SK-N-SH (cell line): ENCODE data around the gene FGFRL1. TPM values are rescaled to one million over a fixed set of nuclear protein-coding genes. Genes with fewer than 3 reads are reported as not detected.

ENCODE experiments used
- CTCF ChIA-PET: fragments of 300-600, 350-600 bp; formaldehyde crosslinking; extraction: SDS; loops from one replicate; lab custom pipeline; 2021; lab: Yijun Ruan, JAX
- POLR2A ChIA-PET: fragments of 350-600 bp; sonication (Branson Sonifier 250); formaldehyde crosslinking; extraction: SDS; loops from one replicate; lab custom pipeline; 2020; ENCODE audit warnings: antibody characterized with exemption, inconsistent platforms; lab: Yijun Ruan, JAX
- DNase-seq: peaks from one replicate; pipeline ENCODE4 v3.0.0; 2012
- H2AFZ ChIP-seq: fragments of 200-600 bp; sonication (generic); 2 replicates; pipeline ENCODE4 v1.8.1; 2016; ENCODE audit warnings: antibody characterized with exemption, mild to moderate bottlenecking, low read depth
- H3F3A ChIP-seq: fragments of 200-600 bp; sonication (generic); replicated peaks from 2 replicates; pipeline ENCODE3; 2016; ENCODE audit warnings: antibody characterized with exemption, mild to moderate bottlenecking; ENCODE audit not compliant: insufficient read depth
- H3K27ac ChIP-seq, 2 experiments: fragments of 200-500 bp in 1 of 2; fragments of 200-600 bp in 1 of 2; sonication (Bioruptor generic) in 1 of 2; sonication (generic), shearing (Covaris generic) in 1 of 2; 2 replicates each; pipeline versions ENCODE4 v1.5.1 to v1.6.1; 2014 to 2016; ENCODE audit warnings: low read depth in 2 of 2, inconsistent platforms in 1 of 2, low read length in 1 of 2, mild to moderate bottlenecking in 1 of 2, mixed read lengths in 1 of 2
- H3K27me3 ChIP-seq: fragments of 200-600 bp; sonication (generic), shearing (Covaris generic); 2 replicates; pipeline ENCODE4 v1.6.1; 2016; ENCODE audit warnings: mixed run types; ENCODE audit not compliant: insufficient read depth
- H3K36me3 ChIP-seq, 2 experiments: fragments of 200-500 bp in 1 of 2; fragments of 200-600 bp in 1 of 2; sonication (Bioruptor generic) in 1 of 2; sonication (generic) in 1 of 2; replicated peaks in 1 of 2; 2 replicates each; pipeline versions ENCODE3 to v1.5.1; 2014 to 2016; ENCODE audit warnings: low read length in 1 of 2, mild to moderate bottlenecking in 1 of 2; ENCODE audit not compliant: insufficient read depth in 2 of 2, control insufficient read depth in 1 of 2
- H3K4me1 ChIP-seq, 2 experiments: fragments of 200-500 bp in 1 of 2; fragments of 200-600 bp in 1 of 2; sonication (Bioruptor generic) in 1 of 2; sonication (generic), shearing (Covaris generic) in 1 of 2; 2 replicates each; pipeline versions ENCODE4 v1.5.1 to v1.6.1; 2014 to 2016; ENCODE audit warnings: low read depth in 1 of 2, low read length in 1 of 2, mixed run types in 1 of 2; ENCODE audit not compliant: insufficient read depth in 2 of 2, control insufficient read depth in 1 of 2
- H3K4me2 ChIP-seq: fragments of 200-600 bp; sonication (generic), shearing (Covaris generic); 2 replicates; pipeline ENCODE4 v1.6.1; 2017; ENCODE audit warnings: mixed run types
- H3K4me3 ChIP-seq, 2 experiments: fragments of 200-500 bp in 1 of 2; fragments of 200-600 bp in 1 of 2; sonication (Bioruptor generic) in 1 of 2; sonication (generic), shearing (Covaris generic) in 1 of 2; 2 replicates each; pipeline versions ENCODE4 v1.5.1 to v1.8.1; 2014 to 2016; ENCODE audit warnings: low read depth in 2 of 2, inconsistent platforms in 1 of 2, low read length in 1 of 2, mild to moderate bottlenecking in 1 of 2, mixed read lengths in 1 of 2, moderate library complexity in 1 of 2
- H3K79me2 ChIP-seq: fragments of 200-600 bp; sonication (generic); 2 replicates; pipeline ENCODE4 v1.8.1; 2017; ENCODE audit warnings: mild to moderate bottlenecking; ENCODE audit not compliant: insufficient read depth
- H3K9ac ChIP-seq: fragments of 200-600 bp; sonication (generic); 2 replicates; pipeline ENCODE4 v1.6.1; 2017; ENCODE audit warnings: mixed run types
- H3K9me2 ChIP-seq: fragments of 200-600 bp; sonication (generic); 2 replicates; pipeline ENCODE4 v1.6.1; 2017; ENCODE audit warnings: mixed run types
- H3K9me3 ChIP-seq: fragments of 200-600 bp; sonication (generic); 2 replicates; pipeline ENCODE4 v1.6.1; 2017; ENCODE audit warnings: mixed run types, mild to moderate bottlenecking, moderate library complexity
- H4K20me1 ChIP-seq: fragments of 200-600 bp; sonication (generic); 2 replicates; pipeline ENCODE4 v1.6.1; 2017; ENCODE audit warnings: mild to moderate bottlenecking, mixed run types; ENCODE audit not compliant: insufficient read depth
- CTCF ChIP-seq: fragments of 200-600 bp; sonication (generic); IDR thresholded peaks from 2 replicates; pipeline ENCODE4 v1.6.1; 2017; ENCODE audit warnings: antibody characterized with exemption, mild to moderate bottlenecking, moderate library complexity
- EP300 ChIP-seq, 2 experiments: IDR thresholded peaks; 2 replicates each; pipeline versions ENCODE4 v1.4.0 to v1.6.1; 2012; ENCODE audit warnings: borderline replicate concordance in 1 of 2, low read depth in 1 of 2, low read length in 1 of 2
- FOSL2 ChIP-seq: IDR thresholded peaks from 2 replicates; pipeline ENCODE4 v1.4.0; 2012; ENCODE audit warnings: low read depth, mild to moderate bottlenecking, moderate library complexity, borderline replicate concordance
- FOXM1 ChIP-seq: IDR thresholded peaks from 2 replicates; pipeline ENCODE4 v1.4.0; 2012; ENCODE audit warnings: low read depth, mild to moderate bottlenecking
- IRF3 ChIP-seq: fragments of 150-350 bp; IDR thresholded peaks from 2 replicates; pipeline ENCODE4 v1.6.1; 2016; ENCODE audit warnings: mild to moderate bottlenecking, low read depth, low read length
- MAX ChIP-seq: IDR thresholded peaks from 2 replicates; pipeline ENCODE4 v1.4.0; 2012; ENCODE audit warnings: low read depth
- MEF2A ChIP-seq: IDR thresholded peaks from 2 replicates; pipeline ENCODE4 v1.4.0; 2012; ENCODE audit warnings: low read depth, borderline replicate concordance
- MXI1 ChIP-seq: IDR thresholded peaks from 2 replicates; pipeline ENCODE4 v1.6.1; 2012; ENCODE audit warnings: mild to moderate bottlenecking, low read depth, low read length, improper control_type of control experiment
- NRF1 ChIP-seq: IDR thresholded peaks from 2 replicates; pipeline ENCODE4 v1.6.1; 2012; ENCODE audit warnings: low read depth, mild to moderate bottlenecking, low read length
- POLR2AphosphoS5 ChIP-seq: IDR thresholded peaks from 2 replicates; pipeline ENCODE4 v1.6.1; 2012; ENCODE audit warnings: low read depth, low read length
- REST ChIP-seq: IDR thresholded peaks from 2 replicates; pipeline ENCODE4 v1.6.1; 2012; ENCODE audit warnings: mild to moderate bottlenecking, low read depth, low read length, moderate library complexity
- RXRA ChIP-seq: IDR thresholded peaks from 2 replicates; pipeline ENCODE4 v1.4.0; 2012; ENCODE audit warnings: low read depth, mild to moderate bottlenecking, borderline replicate concordance
- SIN3A ChIP-seq: IDR thresholded peaks from 2 replicates; pipeline ENCODE4 v1.6.1; 2012; ENCODE audit warnings: low read depth, mild to moderate bottlenecking, low read length, moderate library complexity, borderline replicate concordance
- TCF12 ChIP-seq: IDR thresholded peaks from 2 replicates; pipeline ENCODE4 v1.4.0; 2012
- USF1 ChIP-seq: IDR thresholded peaks from 2 replicates; pipeline ENCODE4 v1.4.0; 2012; ENCODE audit warnings: low read depth, borderline replicate concordance
- WGBS: methylation state at CpG from one replicate; pipeline ENCODE4 v1.1.6; 2017; ENCODE audit warnings: low lambda C conversion rate; 5-methylcytosine and 5-hydroxymethylcytosine counted together
- polyA plus RNA-seq, 3 experiments: library from polyadenylated mRNA; depleted of rRNA; stranded (reverse); fragments of >200 nt; gene quantifications; 2 replicates each; pipeline ENCODE4 v1.2.3, GENCODE V29; 2012

The FGFRL1 gene
- polyA plus RNA-seq, 1 of the 3 experiments (the other 2 are of a cell fraction), result 22.5 TPM

- no peak overlapping the region for H3K27ac ChIP-seq
- peaks cover 0 to 1% of the 10 kb centered on the region in 2 experiments; a peak in 1 of 4 replicates for H3K4me1 ChIP-seq
- no peaks in the 10 kb centered on the region for H3K9me3 ChIP-seq
- CTCF ChIA-PET, result interaction anchor here (2.1 kb wide), 1 partner anchor 20 kb away, joined by 7 read pairs; the partner anchor contains the start of gene IDUA
- no peak for DNase-seq
- peaks cover 7% of the 10 kb centered on the region for H4K20me1 ChIP-seq
- TF ChIP-seq FOXM1 (no peak), FOSL2 (no peak), CTCF (no peak), MAX (no peak), TCF12 (no peak), MXI1 (no peak), SIN3A (no peak), RXRA (no peak)
- TF ChIP-seq, all 33 proteins: peak for 0
- Histone ChIP-seq H3K4me3 (no peak overlapping the region), H3K9me2 (no peaks in the 10 kb centered on the region), H3F3A (no peaks in the 10 kb centered on the region), H3K9ac (no peak overlapping the region), H3K4me2 (no peak overlapping the region), H3K79me2 (peaks cover 7% of the 10 kb centered on the region; the same call in 1 of the 2 replicates), H2AFZ (no peak overlapping the region), H3K36me3 (peaks cover 0 to 44% of the 10 kb centered on the region in 2 experiments), H3K27me3 (no peaks in the 10 kb centered on the region)
- 100% methylated on average over 1 of the region's 48 CpGs for WGBS
- POLR2A ChIA-PET, result no interaction called here
Measured at GRCh38 chr4:966266-967112, 44.9 kb upstream of the FGFRL1 start.

- DNase-seq, result no peak
- Histone ChIP-seq H3K4me2 (no peak overlapping the region), H2AFZ (no peak overlapping the region), H3K79me2 (peaks cover 16% of the 10 kb centered on the region; the same call in 1 of the 2 replicates), H3K27me3 (no peaks in the 10 kb centered on the region), H3K27ac (no peak overlapping the region), H4K20me1 (peaks cover 16% of the 10 kb centered on the region), H3K9me2 (no peaks in the 10 kb centered on the region), H3K36me3 (peaks cover 0 to 34% of the 10 kb centered on the region in 2 experiments), H3K4me1 (peaks cover 7 to 11% of the 10 kb centered on the region in 2 experiments; a peak in 1 of 4 replicates), H3F3A (no peaks in the 10 kb centered on the region), H3K4me3 (no peak overlapping the region), H3K9ac (no peak overlapping the region), H3K9me3 (no peaks in the 10 kb centered on the region)
- WGBS, result 94% methylated on average over 46 of the region's 76 CpGs
- ChIA-PET CTCF (interaction anchor here (2.1 kb wide), 1 partner anchor 20 kb away, joined by 7 read pairs; the partner anchor contains the start of gene IDUA), POLR2A (no interaction called here)
- TF ChIP-seq EP300 (IDR thresholded peaks at IDR 0.05; ENCODE audit: borderline replicate concordance in 1 of 2, low read depth in 1 of 2, low read length in 1 of 2) (no peak), NRF1 (no peak), POLR2AphosphoS5 (no peak), MEF2A (no peak), REST (no peak), IRF3 (no peak), USF1 (no peak)
Measured at GRCh38 chr4:967113-968104, 44.0 kb upstream of the FGFRL1 start.
